Spleen (tissue), 11 donors: ENCODE data around the gene SCG5. TPM values are rescaled to one million over a fixed set of nuclear protein-coding genes. Genes with fewer than 3 reads are reported as not detected.

Experiments
- DNase-seq: peaks from one replicate; pipeline ENCODE4 v3.0.0-alpha.2; 2020
- H3K27ac ChIP-seq, 8 donors: fragments of 200-600 bp; sonication (generic) in 7 of 8; 1 replicate in 4 of 8; 2 replicates in 4 of 8; pipeline versions ENCODE4 v1.5.0 to v1.8.0; 2016 to 2021; ENCODE audit warnings: inconsistent platforms in 4 of 8, mild to moderate bottlenecking in 4 of 8, moderate library complexity in 1 of 8
- H3K27me3 ChIP-seq, 7 donors: fragments of 200-600 bp; sonication (generic) in 6 of 7; replicated peaks in 1 of 7; 1 replicate in 4 of 7; 2 replicates in 3 of 7; pipeline versions ENCODE4 v1.5.0 to v1.8.0; 2016 to 2021; ENCODE audit warnings: inconsistent platforms in 3 of 7, mild to moderate bottlenecking in 1 of 7
- H3K36me3 ChIP-seq, 6 donors: fragments of 200-600 bp; sonication (generic) in 5 of 6; 1 replicate in 4 of 6; 2 replicates in 2 of 6; pipeline versions ENCODE4 v1.5.0 to v1.8.0; 2016 to 2021; ENCODE audit warnings: inconsistent platforms in 2 of 6
- H3K4me1 ChIP-seq, 6 donors: fragments of 200-600 bp; sonication (generic) in 5 of 6; 1 replicate in 3 of 6; 2 replicates in 3 of 6; pipeline versions ENCODE4 v1.5.0 to v1.8.0; 2016 to 2021; ENCODE audit warnings: inconsistent platforms in 3 of 6
- H3K4me3 ChIP-seq, 8 donors: fragments of 200-600 bp; sonication (generic) in 7 of 8; 1 replicate in 4 of 8; 2 replicates in 4 of 8; pipeline versions ENCODE4 v1.5.0 to v1.8.0; 2016 to 2021; ENCODE audit warnings: inconsistent platforms in 4 of 8, mild to moderate bottlenecking in 4 of 8, moderate library complexity in 2 of 8
- H3K9me3 ChIP-seq, 8 donors: fragments of 200-600 bp; sonication (generic) in 7 of 8; 1 replicate in 4 of 8; 2 replicates in 4 of 8; pipeline versions ENCODE4 v1.5.0 to v1.8.0; 2016 to 2021; ENCODE audit warnings: inconsistent platforms in 4 of 8
- POLR2A ChIP-seq, 3 donors: fragments of 450-650 bp; IDR thresholded peaks; one replicate each; pipeline ENCODE4 v1.5.1; 2017; ENCODE audit warnings: antibody characterized with exemption in 3 of 3, mild to moderate bottlenecking in 1 of 3
- POLR2AphosphoS5 ChIP-seq, 3 donors: sonication (generic); formaldehyde crosslinking; IDR thresholded peaks; one replicate each; pipeline ENCODE4 v1.5.1; 2017; ENCODE audit warnings: antibody characterized with exemption in 3 of 3
- WGBS, 5 donors: extraction: QIAGEN DNeasy Blood & Tissue Kit in 3 of 5; methylation state at CpG; one replicate each; pipeline versions ENCODE4 v1.1.5 to v1.1.7; 2013 to 2018; 5-methylcytosine and 5-hydroxymethylcytosine counted together
- intact Hi-C: fragments of 100-400 bp; cut with DNase I; formaldehyde crosslinking; loops from one replicate; pipeline ENCODE4 v1.15.0; 2023; ENCODE audit warnings: low total_unique reads
- polyA plus RNA-seq, 3 donors: library from polyadenylated mRNA; stranded (reverse); fragments of 200-250 nt; gene quantifications; one replicate each; pipeline ENCODE4 v1.2.1, GENCODE V29; 2013
- total RNA-seq, 7 donors: library from RNA; depleted of rRNA in 3 of 7; stranded (reverse); fragments of >200 nt in 3 of 7; fragmentation: NEBNext Ultra II Directional in 4 of 7; extraction: Animal tissue kit (Norgen Biotek cat#: 25700) in 4 of 7; gene quantifications; one replicate each; pipeline versions ENCODE4 v1.1.0 to v1.2.1, GENCODE V29; 2016 to 2021
- TF ChIP-seq, protein P1 (sequence below), 11 experiments: fragments of 200-600 bp in 7 of 11; fragments of 450-650 bp in 4 of 11; sonication (generic) in 4 of 11; IDR thresholded peaks in 8 of 11; conservative IDR thresholded peaks in 3 of 11; 1 replicate in 7 of 11; 2 replicates in 4 of 11; pipeline versions ENCODE4 v1.4.0 to v1.8.0; 2016 to 2021; ENCODE audit warnings: antibody characterized with exemption in 11 of 11, inconsistent platforms in 4 of 11, mild to moderate bottlenecking in 1 of 11
- donor health status: healthy with polysubstance abuse.
- donor health status: DM: no; HTN: no; CAD: no; lungs with moderate emphysema.
- donor health status: DM: no; HTN: no; CAD: no.
- donor health status: Bipolar disorder and iron deficiency.
- donor health status: healthy.
- donor health status: DM: no; HTN: no; CAD: no.
- donor health status: DM: yes; HTN: yes; CAD: no.

The SCG5 gene
- total and polyA plus RNA-seq, 10 donors: 0.54 to 2.4 (median 1.2) TPM; not detected in 5

DNA sequence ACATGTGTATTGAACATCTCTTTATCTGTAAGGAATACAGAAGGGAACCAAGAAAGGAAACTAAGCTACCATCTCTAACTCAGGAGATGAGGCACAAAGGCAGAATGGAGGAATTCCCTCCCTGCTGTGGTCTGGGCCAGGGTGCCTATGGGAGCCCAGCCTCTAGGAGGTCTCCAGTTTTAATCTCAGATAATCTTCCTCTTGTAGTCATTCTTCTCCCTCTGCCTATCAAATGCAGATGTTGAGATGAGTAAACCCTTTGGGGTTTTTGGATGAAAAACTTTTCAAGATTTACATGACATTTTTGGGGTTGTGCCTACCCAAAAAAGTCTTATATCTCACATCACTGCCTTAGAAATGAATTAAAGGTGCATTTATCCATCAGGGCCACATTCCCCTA is 23.3 kb downstream of the SCG5 start:
- intact Hi-C loops: loop anchor here (5.0 kb wide), 1 partner anchor 328 kb away; no protein-coding TSS in a partner anchor
- Histone ChIP-seq H3K36me3 (no peaks in the 10 kb centered on the region), H3K27me3 (no peaks in the 10 kb centered on the region), H3K4me1 (no peaks in the 10 kb centered on the region), H3K9me3 (no peaks in the 10 kb centered on the region), H3K4me3 (no peak overlapping the region), H3K27ac (no peak overlapping the region)
- TF ChIP-seq, protein P1, sequence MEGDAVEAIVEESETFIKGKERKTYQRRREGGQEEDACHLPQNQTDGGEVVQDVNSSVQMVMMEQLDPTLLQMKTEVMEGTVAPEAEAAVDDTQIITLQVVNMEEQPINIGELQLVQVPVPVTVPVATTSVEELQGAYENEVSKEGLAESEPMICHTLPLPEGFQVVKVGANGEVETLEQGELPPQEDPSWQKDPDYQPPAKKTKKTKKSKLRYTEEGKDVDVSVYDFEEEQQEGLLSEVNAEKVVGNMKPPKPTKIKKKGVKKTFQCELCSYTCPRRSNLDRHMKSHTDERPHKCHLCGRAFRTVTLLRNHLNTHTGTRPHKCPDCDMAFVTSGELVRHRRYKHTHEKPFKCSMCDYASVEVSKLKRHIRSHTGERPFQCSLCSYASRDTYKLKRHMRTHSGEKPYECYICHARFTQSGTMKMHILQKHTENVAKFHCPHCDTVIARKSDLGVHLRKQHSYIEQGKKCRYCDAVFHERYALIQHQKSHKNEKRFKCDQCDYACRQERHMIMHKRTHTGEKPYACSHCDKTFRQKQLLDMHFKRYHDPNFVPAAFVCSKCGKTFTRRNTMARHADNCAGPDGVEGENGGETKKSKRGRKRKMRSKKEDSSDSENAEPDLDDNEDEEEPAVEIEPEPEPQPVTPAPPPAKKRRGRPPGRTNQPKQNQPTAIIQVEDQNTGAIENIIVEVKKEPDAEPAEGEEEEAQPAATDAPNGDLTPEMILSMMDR (IDR thresholded peaks at IDR 0.05 in 8 of 11, conservative IDR thresholded peaks at IDR 0.05 in 3 of 11): no peak
- TF ChIP-seq POLR2AphosphoS5 (IDR thresholded peaks at IDR 0.05) (no peak), POLR2A (IDR thresholded peaks at IDR 0.05) (no peak)
- DNase-seq: no peak

DNA sequence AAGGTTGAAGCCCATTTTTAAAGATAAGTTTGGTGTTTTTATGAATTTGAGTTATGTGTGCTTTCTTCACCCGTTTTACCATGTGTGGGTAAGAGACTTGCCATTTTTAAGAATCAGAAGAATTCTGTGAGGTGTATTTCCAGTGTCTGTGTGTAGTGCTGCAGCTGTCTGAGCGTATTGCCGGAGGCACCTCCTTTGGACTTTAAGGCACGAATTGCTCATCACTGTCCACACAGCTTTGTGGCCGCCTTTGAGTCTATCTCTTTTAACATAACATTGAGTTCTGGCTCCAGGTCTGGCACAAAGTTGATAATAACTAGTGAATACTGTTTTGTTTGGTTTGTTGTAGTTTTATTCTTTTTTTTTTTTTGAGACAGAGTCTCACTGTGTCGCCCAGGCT is 25.8 kb downstream of the SCG5 start:
- no peak for DNase-seq
- Histone ChIP-seq H3K27me3 (no peaks in the 10 kb centered on the region), H3K4me1 (no peaks in the 10 kb centered on the region), H3K36me3 (no peaks in the 10 kb centered on the region), H3K9me3 (no peaks in the 10 kb centered on the region), H3K4me3 (no peak overlapping the region), H3K27ac (no peak overlapping the region)
- 92 to 98% (median 97%) methylated on average over 6 of the region's 6 CpGs for WGBS, 5 donors
- intact Hi-C loops: no loop called here
- no peak for TF ChIP-seq POLR2A (IDR thresholded peaks at IDR 0.05)
- TF ChIP-seq, protein P1 (IDR thresholded peaks at IDR 0.05 in 8 of 11, conservative IDR thresholded peaks at IDR 0.05 in 3 of 11): no peak
- TF ChIP-seq POLR2AphosphoS5 (IDR thresholded peaks at IDR 0.05): no peak

DNA sequence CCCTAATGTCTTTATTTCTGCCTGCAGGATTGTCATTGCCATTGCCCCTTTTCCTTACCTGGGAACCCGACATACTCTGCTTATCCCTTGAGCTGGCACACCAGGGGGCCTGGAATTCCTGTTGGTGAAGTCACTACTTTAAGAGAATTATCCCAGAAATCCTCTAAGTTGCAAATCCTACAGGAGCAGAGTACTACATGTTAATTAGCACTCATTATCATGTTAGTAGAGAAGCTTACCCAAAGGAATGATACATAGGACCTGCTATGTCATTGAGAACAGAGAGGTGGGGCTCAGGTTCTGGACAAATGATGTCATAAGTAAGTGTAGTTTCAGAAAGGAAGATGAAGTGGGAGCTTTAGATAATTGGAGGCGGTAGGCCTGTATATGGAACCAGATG is 27.4 kb downstream of the SCG5 start:
- no peak for TF ChIP-seq POLR2A (IDR thresholded peaks at IDR 0.05)
- TF ChIP-seq, protein P1 (IDR thresholded peaks at IDR 0.05 in 8 of 11, conservative IDR thresholded peaks at IDR 0.05 in 3 of 11): no peak
- no peak for TF ChIP-seq POLR2AphosphoS5 (IDR thresholded peaks at IDR 0.05)
- Histone ChIP-seq H3K36me3 (no peaks in the 10 kb centered on the region), H3K27ac (no peak overlapping the region), H3K4me3 (no peak overlapping the region), H3K4me1 (no peaks in the 10 kb centered on the region), H3K9me3 (no peaks in the 10 kb centered on the region), H3K27me3 (no peaks in the 10 kb centered on the region)
- intact Hi-C loops: no loop called here
- no peak for DNase-seq
- WGBS, 5 donors: 82 to 96% (median 85%) methylated on average over 2 of the region's 2 CpGs

DNA sequence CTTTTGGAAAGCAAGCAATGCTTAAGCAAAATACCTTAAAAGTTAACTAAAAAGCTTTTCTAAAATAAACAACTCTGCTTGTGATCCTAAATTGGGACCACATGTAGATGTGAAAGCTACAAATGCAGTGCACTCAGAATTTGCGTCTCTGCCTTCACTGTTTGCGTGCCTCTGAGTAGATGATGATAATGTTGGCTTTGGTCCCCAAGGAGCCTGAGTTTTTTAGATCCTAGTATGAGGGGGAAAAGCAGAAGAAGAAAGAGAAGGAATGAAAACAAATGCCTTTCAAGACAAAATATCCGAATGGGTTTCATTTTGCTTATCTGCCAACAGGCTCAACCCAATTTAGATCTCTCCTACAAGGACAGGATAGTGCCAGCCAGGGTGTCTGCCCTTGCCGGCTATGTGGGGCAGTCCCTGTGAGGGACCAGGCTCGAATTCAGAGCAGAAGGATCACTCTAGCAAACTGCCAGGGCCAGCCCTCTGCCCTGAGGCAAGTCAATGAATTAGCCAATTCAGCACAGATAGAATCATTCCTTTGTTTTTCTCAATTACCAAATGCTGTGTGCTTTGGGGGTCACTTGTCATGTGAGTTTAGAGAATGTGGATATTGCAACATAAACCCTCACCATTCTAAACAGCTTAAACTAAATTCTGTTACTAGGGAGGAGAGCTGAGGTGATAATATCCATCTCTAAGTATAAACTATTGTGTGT is 28.5 kb downstream of the SCG5 start:
- Histone ChIP-seq H3K36me3 (no peaks in the 10 kb centered on the region), H3K9me3 (no peaks in the 10 kb centered on the region), H3K27me3 (no peaks in the 10 kb centered on the region), H3K4me3 (no peak overlapping the region), H3K4me1 (no peaks in the 10 kb centered on the region), H3K27ac (no peak overlapping the region)
- 52 to 81% (median 72%) methylated on average over 5 of the region's 5 CpGs for WGBS, 5 donors
- no peak for DNase-seq
- intact Hi-C loops: no loop called here
- TF ChIP-seq POLR2A (IDR thresholded peaks at IDR 0.05): no peak
- TF ChIP-seq POLR2AphosphoS5 (IDR thresholded peaks at IDR 0.05): no peak
- TF ChIP-seq, protein P1 (IDR thresholded peaks at IDR 0.05 in 8 of 11, conservative IDR thresholded peaks at IDR 0.05 in 3 of 11): no peak
